Measurements from ENCODE around the gene SYT13.

The SYT13 gene

DNA sequence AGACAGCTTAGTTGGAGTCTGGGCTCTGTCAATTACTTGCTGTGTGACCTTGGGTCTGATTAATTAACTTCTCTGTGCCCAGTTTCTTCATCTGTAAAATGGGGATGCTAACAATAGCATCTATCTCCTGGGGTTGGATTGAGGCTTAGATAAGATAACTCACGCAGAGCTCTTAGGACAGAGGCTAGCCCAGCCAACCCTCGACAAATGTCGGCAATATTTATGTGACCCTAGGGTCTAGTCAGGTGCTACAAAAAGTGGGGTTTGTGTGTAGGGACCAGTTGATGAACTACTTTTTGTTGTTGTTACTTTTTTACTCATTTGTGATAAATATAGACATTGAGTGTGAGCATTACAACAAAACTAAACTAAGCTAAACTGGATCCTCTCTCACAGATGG lies 22.4 kb downstream of the SYT13 start:
- DNase-seq (ENCODE audit: low read depth) = no peak
- no peak for TF ChIP-seq CTCF (conservative IDR thresholded peaks at IDR 0.05; ENCODE audit: control insufficient read depth, insufficient read depth, low read depth, low read length)
- no peak overlapping the region for H3K4me3 ChIP-seq (ENCODE audit: control insufficient read depth, low read depth, low read length)

DNA sequence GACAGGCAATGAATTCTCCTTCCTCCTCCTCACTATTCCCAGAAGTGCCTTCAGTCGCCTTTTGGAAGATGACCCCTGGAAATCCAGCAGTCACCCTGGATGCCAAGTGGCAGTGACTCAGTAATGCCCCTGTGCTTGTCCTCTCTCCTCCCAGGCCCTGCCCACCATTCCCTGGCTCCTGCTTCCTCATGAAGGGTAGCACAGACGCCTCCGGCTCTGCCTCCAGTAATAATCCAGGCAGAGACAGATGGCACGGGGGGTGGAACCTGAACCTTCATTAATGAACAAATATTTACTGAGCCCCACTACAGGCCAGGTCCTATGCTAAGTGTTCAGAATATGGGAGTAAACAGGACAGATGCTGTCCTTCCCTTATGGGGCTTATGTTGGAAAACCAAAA lies 23.2 kb downstream of the SYT13 start:
- no peak for DNase-seq (ENCODE audit: low read depth)
- H3K4me3 ChIP-seq (ENCODE audit: control insufficient read depth, low read depth, low read length) = no peak overlapping the region
- TF ChIP-seq CTCF (conservative IDR thresholded peaks at IDR 0.05; ENCODE audit: control insufficient read depth, insufficient read depth, low read depth, low read length) = no peak

- H3K4me3 ChIP-seq (ENCODE audit: control insufficient read depth, low read depth, low read length) = no peak overlapping the region
- DNase-seq (ENCODE audit: low read depth) = no peak
- no peak for TF ChIP-seq CTCF (conservative IDR thresholded peaks at IDR 0.05; ENCODE audit: control insufficient read depth, insufficient read depth, low read depth, low read length)
Observed at GRCh38 chr11:45260071-45260470, 26.1 kb downstream of the SYT13 start.

- DNase-seq (ENCODE audit: low read depth) = peak; percentile 47
- no peak for TF ChIP-seq CTCF (conservative IDR thresholded peaks at IDR 0.05; ENCODE audit: control insufficient read depth, insufficient read depth, low read depth, low read length)
- H3K4me3 ChIP-seq (ENCODE audit: control insufficient read depth, low read depth, low read length) = no peak overlapping the region
Observed at GRCh38 chr11:45259592-45259991, 26.5 kb downstream of the SYT13 start.

GRCh38 chr11:45258982-45259530 lies 27.1 kb downstream of the SYT13 start:
- no peak for TF ChIP-seq CTCF (conservative IDR thresholded peaks at IDR 0.05; ENCODE audit: control insufficient read depth, insufficient read depth, low read depth, low read length)
- DNase-seq (ENCODE audit: low read depth) = no peak
- no peak overlapping the region for H3K4me3 ChIP-seq (ENCODE audit: control insufficient read depth, low read depth, low read length)

GRCh38 chr11:45254070-45254469 lies 32.1 kb downstream of the SYT13 start:
- TF ChIP-seq CTCF (conservative IDR thresholded peaks at IDR 0.05; ENCODE audit: control insufficient read depth, insufficient read depth, low read depth, low read length) = no peak
- no peak for DNase-seq (ENCODE audit: low read depth)
- no peak overlapping the region for H3K4me3 ChIP-seq (ENCODE audit: control insufficient read depth, low read depth, low read length)

GRCh38 chr11:45253640-45254039 lies 32.5 kb downstream of the SYT13 start:
- DNase-seq (ENCODE audit: low read depth) = no peak
- TF ChIP-seq CTCF (conservative IDR thresholded peaks at IDR 0.05; ENCODE audit: control insufficient read depth, insufficient read depth, low read depth, low read length) = no peak
- H3K4me3 ChIP-seq (ENCODE audit: control insufficient read depth, low read depth, low read length) = no peak overlapping the region

Measured in fibroblast of mammary gland (primary cell).